GM19324 (cell line): ENCODE measurements around the gene TTF2.
"Not testable (repeated sequence)": the region's sequence is repeated elsewhere in the genome, so short reads cannot be mapped to it uniquely, and the experiment has no call there.

ENCODE experiments used
- ATAC-seq: cut with Tn5 transposase; IDR thresholded peaks from one replicate; pipeline ENCODE4 v1.9.1; 2021; ENCODE audit warnings: mild to moderate bottlenecking, moderate library complexity; ENCODE audit not compliant: unreplicated experiment, low FRiP score

Gene TTF2

DNA sequence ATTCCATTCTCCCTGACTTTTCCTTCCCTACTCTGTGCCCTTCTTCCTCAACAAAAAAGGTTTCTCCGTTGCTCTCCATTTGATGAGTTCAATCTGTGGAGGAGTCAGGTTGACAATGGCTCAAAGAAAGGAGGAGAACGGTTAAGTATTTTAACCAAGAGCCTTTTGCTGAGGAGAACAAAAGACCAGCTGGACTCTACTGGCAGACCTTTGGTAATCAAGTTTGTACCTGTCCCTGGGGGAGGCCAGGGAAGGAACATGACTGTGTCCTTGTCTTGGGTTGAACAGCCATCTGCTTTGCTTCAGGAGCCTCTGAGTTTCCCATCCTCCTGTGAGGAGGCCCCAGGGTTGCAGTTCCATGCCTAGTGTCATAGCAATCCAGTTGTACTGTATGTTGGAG, 29.9 kb downstream of the TTF2 start:
- no peak for ATAC-seq

- ATAC-seq: no peak
Measured at GRCh38 chr1:117092594-117092993, 32.5 kb downstream of the TTF2 start.

- no peak for ATAC-seq
Measured at GRCh38 chr1:117093091-117093534, 33.0 kb downstream of the TTF2 start.

GRCh38 chr1:117093870-117094621, 33.9 kb downstream of the TTF2 start:
- peak; percentile 50 for ATAC-seq

GRCh38 chr1:117094841-117095604, 34.9 kb downstream of the TTF2 start:
- ATAC-seq: no peak

- no peak for ATAC-seq
Measured at GRCh38 chr1:117096951-117097408, 36.9 kb downstream of the TTF2 start.

GRCh38 chr1:117097443-117097842, 37.3 kb downstream of the TTF2 start:
- ATAC-seq: no peak

DNA sequence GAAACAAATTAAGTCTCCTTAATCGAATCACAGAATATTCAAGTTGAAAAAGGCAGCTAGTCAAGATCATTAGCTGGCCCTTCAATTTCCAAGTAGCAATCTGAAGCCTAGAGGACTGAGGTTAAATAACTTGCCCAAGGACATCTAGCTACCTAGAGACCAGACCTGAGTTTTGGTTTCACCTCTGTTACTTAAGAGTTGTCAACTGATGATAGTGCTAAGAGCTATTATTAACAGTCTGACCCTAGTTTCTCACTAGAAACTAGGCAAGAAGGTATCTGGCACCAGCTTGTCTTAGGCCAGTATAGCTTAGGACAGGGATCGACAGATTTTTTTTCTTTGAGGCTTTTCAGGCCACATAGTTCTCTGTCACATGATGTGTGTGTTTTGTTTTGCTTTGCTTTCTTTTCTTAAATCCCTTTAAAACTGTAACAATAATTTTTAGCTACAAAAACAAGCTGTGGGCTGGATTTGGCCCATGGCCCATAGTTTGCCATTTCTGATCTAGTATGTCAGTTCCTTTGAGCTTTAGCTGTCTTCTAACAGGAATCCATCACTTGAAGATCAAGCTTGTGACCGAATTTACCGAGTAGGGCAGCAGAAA, 38.3 kb downstream of the TTF2 start:
- ATAC-seq: peak; percentile 61

DNA sequence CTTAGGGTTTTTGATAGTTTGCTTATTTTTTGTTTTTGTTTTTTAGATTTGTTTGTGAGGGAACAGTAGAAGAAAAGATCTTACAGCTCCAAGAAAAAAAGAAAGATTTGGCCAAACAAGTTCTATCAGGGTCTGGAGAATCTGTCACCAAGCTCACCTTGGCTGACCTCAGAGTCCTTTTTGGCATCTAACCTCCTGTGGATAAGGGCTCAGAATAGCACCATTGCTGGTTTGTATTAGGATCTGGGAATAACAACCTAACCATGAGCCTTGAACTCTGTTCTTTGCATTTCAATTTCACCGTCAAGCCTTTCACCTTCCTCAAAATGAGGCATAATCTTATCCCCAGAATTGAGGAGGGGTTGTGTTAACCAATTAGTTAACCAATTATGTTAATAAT, 41.2 kb downstream of the TTF2 start:
- ATAC-seq: no peak

DNA sequence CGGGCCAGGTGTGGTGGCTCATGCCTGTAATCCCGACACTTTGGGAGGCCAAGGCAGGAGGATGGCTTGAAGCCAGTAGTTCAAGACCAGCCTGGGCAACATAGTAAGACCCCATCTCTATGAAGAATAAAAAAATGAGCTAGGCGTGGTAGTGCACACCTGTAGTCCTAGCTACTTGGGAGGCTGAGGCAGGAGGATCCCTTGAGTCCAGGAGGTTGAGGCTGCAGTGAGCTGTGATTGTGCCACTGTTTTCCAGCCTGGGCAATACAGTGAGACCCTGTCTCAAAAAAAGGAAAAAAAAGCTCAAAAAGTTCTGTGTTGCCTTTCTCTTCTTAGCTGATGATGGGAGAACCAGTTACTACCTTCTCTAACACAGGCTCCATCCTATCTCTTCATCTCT, 41.7 kb downstream of the TTF2 start:
- ATAC-seq: not testable (repeated sequence)

GRCh38 chr1:117104986-117105385, 44.9 kb downstream of the TTF2 start:
- no peak for ATAC-seq

- no peak for ATAC-seq
Measured at GRCh38 chr1:117105722-117106121, 45.6 kb downstream of the TTF2 start.

- ATAC-seq: no peak
Measured at GRCh38 chr1:117106478-117106877, 46.4 kb downstream of the TTF2 start.

- no peak for ATAC-seq
Measured at GRCh38 chr1:117107364-117107763, 47.2 kb downstream of the TTF2 start.

DNA sequence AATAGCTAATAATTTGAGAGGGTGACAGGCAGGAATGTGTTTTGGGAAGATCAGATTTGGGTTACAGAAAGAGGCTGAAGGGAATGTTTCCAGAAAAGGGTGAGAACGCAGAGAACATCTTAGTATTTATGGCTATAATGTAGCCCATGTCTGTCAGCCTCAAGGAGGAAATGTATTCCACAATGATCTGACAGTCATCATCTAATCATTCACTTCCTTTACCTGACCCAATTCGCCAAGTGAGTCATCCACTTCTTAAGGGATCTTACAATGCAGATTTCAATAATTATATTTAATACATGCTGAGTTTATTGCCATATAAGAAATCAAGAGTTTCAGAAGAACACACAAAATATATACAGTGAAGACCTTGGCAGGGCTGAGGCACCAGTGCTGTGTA, 50.6 kb downstream of the TTF2 start:
- ATAC-seq: no peak

DNA sequence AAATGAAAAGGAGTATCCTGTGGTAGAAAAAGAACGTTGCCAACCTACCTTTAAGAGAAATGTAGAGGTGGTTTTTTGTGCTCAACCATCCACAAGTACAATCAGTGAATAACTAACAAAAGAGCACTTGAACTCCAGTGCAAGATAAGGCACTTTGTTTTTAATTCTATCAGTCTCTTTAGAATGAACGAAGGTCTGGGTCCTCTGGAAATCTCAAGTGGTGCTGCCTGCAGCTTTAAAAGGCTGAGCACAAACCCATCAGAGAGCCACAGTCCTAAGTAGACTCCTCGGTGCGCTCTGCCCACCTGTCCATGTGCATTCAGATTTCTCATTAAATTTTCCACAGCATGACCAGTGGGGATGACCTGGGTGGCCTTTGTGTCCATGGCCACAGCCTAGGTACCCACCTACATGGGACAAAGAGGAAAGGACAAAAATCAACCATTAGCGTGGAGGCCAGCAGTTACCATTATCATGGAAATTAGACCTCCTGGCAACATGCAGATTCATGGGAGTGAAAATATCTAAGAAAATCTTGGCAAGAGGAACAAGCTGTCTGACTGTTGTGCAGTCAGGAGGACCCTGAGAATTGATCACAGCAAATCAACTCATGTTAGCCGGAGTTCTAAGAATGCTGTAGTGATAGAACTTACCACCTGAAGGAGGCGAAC, 52.1 kb downstream of the TTF2 start:
- ATAC-seq: no peak

GRCh38 chr1:117113199-117113598, 53.1 kb downstream of the TTF2 start:
- ATAC-seq: no peak

DNA sequence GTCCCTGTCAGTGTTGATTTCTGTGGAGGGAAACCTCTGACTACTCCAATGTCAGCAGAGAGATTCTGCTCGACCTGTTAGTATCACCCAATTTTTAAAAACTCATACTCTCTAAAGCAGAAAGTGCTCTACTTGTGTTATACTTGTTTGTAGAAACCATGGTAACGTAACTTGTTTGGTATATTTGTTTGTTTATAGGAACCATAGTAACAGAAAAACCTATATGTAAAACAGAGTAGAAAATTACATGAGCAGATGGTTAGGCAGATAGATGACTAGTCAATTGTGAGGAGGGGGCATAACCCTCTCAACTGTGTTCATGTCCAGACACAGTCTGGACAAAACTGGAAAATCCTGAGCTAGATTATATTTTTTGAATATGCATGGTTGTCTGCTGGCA, 54.8 kb downstream of the TTF2 start:
- no peak for ATAC-seq

- no peak for ATAC-seq
Measured at GRCh38 chr1:117116090-117116783, 56.1 kb downstream of the TTF2 start.

DNA sequence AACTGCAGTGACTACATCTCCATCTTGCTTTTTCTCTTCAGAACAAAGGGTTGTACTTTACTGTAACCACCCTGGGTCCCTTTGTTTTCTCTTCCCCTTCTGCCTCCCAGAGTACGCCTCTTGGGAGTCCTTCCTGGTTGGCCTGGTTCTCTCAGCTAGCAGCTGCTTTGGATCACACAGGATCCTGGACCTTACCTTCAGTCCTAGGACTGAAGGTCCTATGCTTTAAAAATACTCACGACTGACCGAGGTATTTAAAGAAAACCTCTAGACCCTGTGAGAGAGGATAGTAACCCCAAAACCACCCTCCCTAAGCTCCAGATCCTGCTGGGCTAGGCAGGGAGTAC, 56.6 kb downstream of the TTF2 start:
- ATAC-seq: no peak
